OCI-LY1 (cell line): ENCODE measurements around the gene OS9.

Experiments used
- CTCF ChIP-seq: fragments of 200-600 bp; sonication (generic), shearing (Covaris generic); IDR thresholded peaks from 2 replicates; pipeline ENCODE4 v1.5.1; 2017; ENCODE audit warnings: mild to moderate bottlenecking, antibody characterized with exemption, low read length, moderate library complexity, mixed read lengths
- EZH2 ChIP-seq: fragments of 200-600 bp; sonication (generic), shearing (Covaris generic); IDR thresholded peaks from 2 replicates; pipeline ENCODE4 v1.8.0; 2017; ENCODE audit warnings: borderline replicate concordance, mixed run types, mild to moderate bottlenecking, antibody characterized with exemption, low read length, moderate library complexity, mixed read lengths

- TF ChIP-seq CTCF = no peak
- TF ChIP-seq EZH2 = no peak
Measured at GRCh38 chr12:57764662-57765002, 70.7 kb downstream of the OS9 start.
